MM.1S (cell line): ENCODE results near the gene PBX4.

Source experiments
- DNase-seq: peaks from one replicate; pipeline ENCODE4 v3.0.0-alpha.2; 2015
- H2AFZ ChIP-seq: fragments of 300-600 bp; sonication (generic); 2 replicates; pipeline ENCODE4 v1.6.0; 2016; ENCODE audit warnings: antibody characterized with exemption, low read length
- H3F3A ChIP-seq: fragments of 300-600 bp; sonication (generic); 2 replicates; pipeline ENCODE4 v1.6.1; 2016; ENCODE audit warnings: mild to moderate bottlenecking, antibody characterized with exemption, low read length, moderate library complexity, mixed read lengths; ENCODE audit not compliant: insufficient read depth
- H3K27ac ChIP-seq: fragments of 300-600 bp; sonication (generic); 2 replicates; pipeline ENCODE4 v1.5.1; 2016; ENCODE audit warnings: mild to moderate bottlenecking, low read length
- H3K27me3 ChIP-seq: fragments of 300-600 bp; sonication (generic); replicated peaks from 2 replicates; pipeline ENCODE4 v1.6.0; 2016; ENCODE audit warnings: low read length; ENCODE audit not compliant: insufficient read depth
- H3K36me3 ChIP-seq: fragments of 300-600 bp; sonication (generic); replicated peaks from 2 replicates; pipeline ENCODE4 v1.6.1; 2016; ENCODE audit warnings: mild to moderate bottlenecking, low read length, mixed read lengths; ENCODE audit not compliant: insufficient read depth
- H3K4me1 ChIP-seq: fragments of 300-600 bp; sonication (generic); 2 replicates; pipeline ENCODE4 v1.6.1; 2016; ENCODE audit warnings: low read length, mixed read lengths
- H3K4me2 ChIP-seq: fragments of 300-600 bp; sonication (generic); 2 replicates; pipeline ENCODE4 v1.6.0; 2016; ENCODE audit warnings: low read depth, low read length
- H3K4me3 ChIP-seq: fragments of 300-600 bp; sonication (generic); 2 replicates; pipeline ENCODE4 v1.5.1; 2016; ENCODE audit warnings: low read length, mixed read lengths
- H3K79me2 ChIP-seq: fragments of 300-600 bp; sonication (generic); 2 replicates; pipeline ENCODE4 v1.6.1; 2016; ENCODE audit warnings: mixed run types, low read length, mixed read lengths
- H3K9ac ChIP-seq: fragments of 300-600 bp; sonication (generic); 2 replicates; pipeline ENCODE4 v1.6.1; 2016; ENCODE audit warnings: low read length, mixed read lengths
- H3K9me2 ChIP-seq: fragments of 300-600 bp; sonication (generic); replicated peaks from 2 replicates; pipeline ENCODE4 v1.6.1; 2016; ENCODE audit warnings: mild to moderate bottlenecking, low read length, mixed read lengths; ENCODE audit not compliant: insufficient read depth
- H3K9me3 ChIP-seq: fragments of 300-600 bp; sonication (generic); replicated peaks from 2 replicates; pipeline ENCODE4 v1.6.1; 2016; ENCODE audit warnings: mild to moderate bottlenecking, low read length, mixed read lengths; ENCODE audit not compliant: insufficient read depth
- H4K20me1 ChIP-seq: fragments of 300-600 bp; sonication (generic); 2 replicates; pipeline ENCODE4 v1.6.1; 2016; ENCODE audit warnings: mild to moderate bottlenecking, low read length, moderate library complexity, mixed read lengths; ENCODE audit not compliant: insufficient read depth
- EZH2 ChIP-seq: fragments of 300-600 bp; sonication (generic); optimal IDR thresholded peaks from 2 replicates; pipeline ENCODE3; 2017; ENCODE audit warnings: low read depth, mild to moderate bottlenecking, antibody characterized with exemption, low read length, mixed read lengths
- EZH2phosphoT487 ChIP-seq: fragments of 300-600 bp; sonication (generic); IDR thresholded peaks from 2 replicates; pipeline ENCODE4 v1.6.1; 2018; ENCODE audit warnings: antibody characterized with exemption, low read length
- TF ChIP-seq, protein P1 (sequence below): fragments of 300-600 bp; sonication (generic); IDR thresholded peaks from 2 replicates; pipeline ENCODE4 v1.5.1; 2016; ENCODE audit warnings: antibody characterized with exemption, low read length, mixed read lengths

Gene PBX4

DNA sequence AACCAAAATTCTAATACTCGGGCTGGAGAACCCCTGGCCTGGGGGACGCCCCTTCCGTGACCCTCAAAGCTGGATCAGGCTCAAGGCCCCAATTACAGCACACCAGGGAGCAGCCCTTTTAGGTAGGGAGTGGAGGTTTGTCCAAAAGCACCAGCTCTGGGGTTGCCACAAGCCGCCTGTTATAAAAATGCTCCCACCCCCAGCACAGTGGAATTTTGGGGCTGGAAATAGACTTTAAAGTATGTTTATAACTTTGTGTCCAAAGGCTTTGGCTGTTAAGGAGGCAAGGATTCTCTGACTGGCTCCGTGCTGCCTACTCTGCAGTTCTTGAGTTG, 25.5 kb upstream of the PBX4 start:
- H3F3A ChIP-seq, result peaks cover 10% of the 10 kb centered on the region
- H3K27ac ChIP-seq, result peak overlapping the region; percentile 61; the same call in 1 of the 2 replicates
- H4K20me1 ChIP-seq, result no peaks in the 10 kb centered on the region
- H3K9me3 ChIP-seq, result no peaks in the 10 kb centered on the region
- no peak for DNase-seq
- no peaks in the 10 kb centered on the region for H3K9me2 ChIP-seq
- H3K4me1 ChIP-seq, result 0 out of 2 replicates have a peak, but pooled peaks cover 3% of the 10 kb centered on the region
- no peaks in the 10 kb centered on the region for H3K36me3 ChIP-seq
- H2AFZ ChIP-seq, result peak overlapping the region; percentile 95
- H3K4me2 ChIP-seq, result peak overlapping the region; percentile 98
- H3K79me2 ChIP-seq, result no peaks in the 10 kb centered on the region; the same call in 1 of the 2 replicates
- H3K27me3 ChIP-seq, result no peaks in the 10 kb centered on the region
- TF ChIP-seq, protein P1, sequence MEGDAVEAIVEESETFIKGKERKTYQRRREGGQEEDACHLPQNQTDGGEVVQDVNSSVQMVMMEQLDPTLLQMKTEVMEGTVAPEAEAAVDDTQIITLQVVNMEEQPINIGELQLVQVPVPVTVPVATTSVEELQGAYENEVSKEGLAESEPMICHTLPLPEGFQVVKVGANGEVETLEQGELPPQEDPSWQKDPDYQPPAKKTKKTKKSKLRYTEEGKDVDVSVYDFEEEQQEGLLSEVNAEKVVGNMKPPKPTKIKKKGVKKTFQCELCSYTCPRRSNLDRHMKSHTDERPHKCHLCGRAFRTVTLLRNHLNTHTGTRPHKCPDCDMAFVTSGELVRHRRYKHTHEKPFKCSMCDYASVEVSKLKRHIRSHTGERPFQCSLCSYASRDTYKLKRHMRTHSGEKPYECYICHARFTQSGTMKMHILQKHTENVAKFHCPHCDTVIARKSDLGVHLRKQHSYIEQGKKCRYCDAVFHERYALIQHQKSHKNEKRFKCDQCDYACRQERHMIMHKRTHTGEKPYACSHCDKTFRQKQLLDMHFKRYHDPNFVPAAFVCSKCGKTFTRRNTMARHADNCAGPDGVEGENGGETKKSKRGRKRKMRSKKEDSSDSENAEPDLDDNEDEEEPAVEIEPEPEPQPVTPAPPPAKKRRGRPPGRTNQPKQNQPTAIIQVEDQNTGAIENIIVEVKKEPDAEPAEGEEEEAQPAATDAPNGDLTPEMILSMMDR, result no peak
- TF ChIP-seq EZH2, result no peak
- TF ChIP-seq EZH2phosphoT487, result no peak
- peak overlapping the region; percentile 67; the same call in 1 of the 2 replicates for H3K9ac ChIP-seq
- peak overlapping the region; percentile 95 for H3K4me3 ChIP-seq

DNA sequence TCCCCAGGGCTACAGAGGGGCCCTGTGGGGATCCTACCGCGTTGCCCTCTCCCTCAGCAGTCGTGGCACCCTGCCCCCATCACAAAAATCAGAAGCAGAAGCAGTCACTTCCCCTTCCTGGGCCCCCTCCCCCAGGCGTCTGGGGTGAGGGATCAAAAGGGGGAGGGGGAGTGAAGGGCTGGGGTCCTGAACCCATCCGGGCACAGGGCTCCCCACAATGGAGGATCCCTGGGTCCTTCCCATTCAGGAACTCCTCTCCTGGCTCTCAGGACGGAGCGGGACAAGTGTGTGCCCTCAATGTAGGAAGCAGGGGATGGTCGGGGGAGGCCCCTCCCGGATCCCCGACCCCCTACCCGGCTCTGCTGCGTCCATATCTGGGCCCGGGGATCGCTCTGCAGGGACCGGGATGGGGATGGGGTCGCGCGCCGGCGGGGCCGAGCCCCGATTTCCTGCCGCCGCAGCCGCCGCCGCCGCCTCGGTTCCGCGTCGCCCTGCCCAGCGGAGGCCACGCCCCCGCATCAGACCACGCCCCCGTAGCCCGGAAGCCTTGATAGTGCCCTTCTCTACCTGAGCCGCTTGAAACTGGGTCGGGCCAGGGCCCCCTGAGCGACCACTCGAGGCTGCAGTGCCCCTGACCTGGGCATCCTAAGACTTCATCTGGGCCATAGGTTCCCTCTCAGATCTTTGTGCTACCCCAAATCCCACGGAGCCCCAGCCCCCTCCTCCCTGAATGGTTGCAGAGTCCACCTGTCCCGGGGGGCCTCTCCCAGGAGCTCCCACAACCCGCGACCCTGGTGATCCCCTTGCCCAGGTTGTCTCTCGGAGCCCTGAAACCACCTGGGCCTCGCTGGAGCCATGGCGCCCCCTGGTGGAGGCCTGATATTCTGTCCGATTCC, 24.9 kb upstream of the PBX4 start, which contains the start of gene GMIP:
TSS of gene GMIP (minus strand) at position 500 of the 896 bp plus-strand sequence. CDS start at position 372, 128 bp downstream.
- Histone ChIP-seq H4K20me1 (no peaks in the 10 kb centered on the region), H3K27ac (peak within 1 kb of the TSS; percentile 61; the same call in 1 of the 2 replicates), H3K9me2 (no peaks in the 10 kb centered on the region), H3K36me3 (no peaks in the 10 kb centered on the region), H3K9me3 (no peaks in the 10 kb centered on the region), H3K79me2 (no peaks in the 10 kb centered on the region; the same call in 1 of the 2 replicates), H3K4me1 (0 out of 2 replicates have a peak, but pooled peaks cover 3% of the 10 kb centered on the region), H2AFZ (peak within 1 kb of the TSS; percentile 95), H3K9ac (peak within 1 kb of the TSS; percentile 67), H3K27me3 (no peaks in the 10 kb centered on the region), H3K4me2 (peak within 1 kb of the TSS; percentile 98), H3F3A (peaks cover 10% of the 10 kb centered on the region), H3K4me3 (peak within 1 kb of the TSS; percentile 95)
- no peak for TF ChIP-seq EZH2phosphoT487
- TF ChIP-seq, protein P1, result peak; percentile 86
- peak; percentile 85 for DNase-seq

DNA sequence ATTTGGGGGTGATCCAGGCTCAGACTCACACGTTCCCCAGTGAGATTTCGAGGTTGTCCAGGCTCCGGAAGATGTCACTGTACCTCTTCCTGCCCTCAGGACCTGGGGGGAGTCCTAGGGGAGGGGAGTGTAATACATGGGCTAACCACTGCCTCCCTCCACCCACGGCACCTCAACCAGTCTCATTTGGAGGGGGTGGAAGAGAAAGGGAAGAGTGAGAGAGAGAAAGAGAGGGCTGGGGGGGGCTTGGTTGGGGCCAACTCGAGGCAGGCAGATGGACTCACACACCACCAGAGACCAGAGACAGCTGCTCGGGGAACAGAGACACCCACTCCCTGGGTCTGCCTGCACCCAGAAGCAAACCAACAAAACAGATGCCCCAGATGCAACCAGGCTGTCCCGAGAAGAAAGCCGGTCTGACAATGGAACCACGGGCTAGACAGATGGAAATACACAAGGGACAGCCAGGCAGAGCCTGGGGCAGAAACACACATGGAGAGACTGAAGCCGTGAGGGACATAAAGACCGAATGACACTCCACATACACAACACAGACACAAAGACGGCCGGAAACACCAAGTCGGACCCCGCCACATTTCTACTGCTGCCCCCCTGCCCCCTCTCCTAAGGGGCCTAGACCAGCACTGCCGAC, 24.1 kb upstream of the PBX4 start:
- TF ChIP-seq, protein P1, result no peak
- TF ChIP-seq EZH2 (no peak), EZH2phosphoT487 (no peak)
- H3K36me3 ChIP-seq, result no peaks in the 10 kb centered on the region
- no peaks in the 10 kb centered on the region; the same call in 1 of the 2 replicates for H3K79me2 ChIP-seq
- no peak for DNase-seq
- H3F3A ChIP-seq, result peaks cover 10% of the 10 kb centered on the region
- no peaks in the 10 kb centered on the region for H3K9me2 ChIP-seq
- H3K4me1 ChIP-seq, result 0 out of 2 replicates have a peak, but pooled peaks cover 3% of the 10 kb centered on the region
- H3K27me3 ChIP-seq, result no peaks in the 10 kb centered on the region
- peak overlapping the region; percentile 67 for H3K9ac ChIP-seq
- no peaks in the 10 kb centered on the region for H4K20me1 ChIP-seq
- peak overlapping the region; percentile 95 for H3K4me3 ChIP-seq
- H3K9me3 ChIP-seq, result no peaks in the 10 kb centered on the region
- H3K4me2 ChIP-seq, result peak overlapping the region; percentile 98
- peak overlapping the region; percentile 95 for H2AFZ ChIP-seq
- H3K27ac ChIP-seq, result no peak overlapping the region
